GM21390 (cell line): ENCODE data around the gene ADK.
"Not testable (repeated sequence)": the region's sequence is repeated elsewhere in the genome, so short reads cannot be mapped to it uniquely, and the experiment has no call there.

ENCODE experiments used
- ATAC-seq: cut with Tn5 transposase; IDR thresholded peaks from one replicate; pipeline ENCODE4 v1.9.1; 2021; ENCODE audit not compliant: unreplicated experiment

ADK gene

DNA sequence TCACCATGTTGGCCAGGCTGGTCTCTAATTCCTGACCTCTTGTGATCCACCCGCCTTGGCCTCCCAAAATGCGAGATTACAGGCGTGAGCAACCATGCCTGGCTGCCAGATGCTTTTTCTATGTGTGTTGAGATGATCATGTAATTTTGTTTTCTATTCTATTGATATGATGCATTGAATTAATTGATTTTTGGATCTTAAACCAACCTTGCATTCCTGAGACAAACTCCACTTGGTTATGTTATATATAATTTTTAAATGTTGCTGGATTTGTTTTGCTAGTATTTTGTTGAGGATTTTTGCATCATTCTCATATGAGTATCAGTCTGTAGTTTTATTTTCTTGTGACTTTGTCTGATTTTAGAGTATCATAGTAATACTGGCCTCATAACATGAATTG, 192.8 kb downstream of the ADK start:
- ATAC-seq, result no peak

DNA sequence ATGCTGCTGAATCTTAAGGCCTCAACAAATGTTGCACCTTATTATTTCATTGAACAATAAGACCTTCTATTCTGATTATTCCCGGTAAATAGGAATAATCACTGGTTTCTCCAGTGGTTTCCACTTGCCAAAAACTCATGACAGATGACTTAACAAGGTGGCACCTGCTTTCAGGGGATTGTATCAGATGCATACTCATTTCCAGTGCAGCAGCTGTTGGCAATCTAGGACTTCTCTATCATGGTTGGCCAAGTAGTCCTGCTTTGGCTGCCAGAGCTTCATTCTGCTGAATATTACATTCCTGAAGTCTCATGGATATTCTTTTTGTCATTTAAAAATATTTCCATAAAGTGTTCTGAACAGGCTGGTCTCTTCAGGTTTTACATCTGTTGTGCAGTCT, 193.3 kb downstream of the ADK start:
- ATAC-seq, result no peak

GRCh38 chr10:74347522-74347921, 196.5 kb downstream of the ADK start:
- ATAC-seq, result no peak

DNA sequence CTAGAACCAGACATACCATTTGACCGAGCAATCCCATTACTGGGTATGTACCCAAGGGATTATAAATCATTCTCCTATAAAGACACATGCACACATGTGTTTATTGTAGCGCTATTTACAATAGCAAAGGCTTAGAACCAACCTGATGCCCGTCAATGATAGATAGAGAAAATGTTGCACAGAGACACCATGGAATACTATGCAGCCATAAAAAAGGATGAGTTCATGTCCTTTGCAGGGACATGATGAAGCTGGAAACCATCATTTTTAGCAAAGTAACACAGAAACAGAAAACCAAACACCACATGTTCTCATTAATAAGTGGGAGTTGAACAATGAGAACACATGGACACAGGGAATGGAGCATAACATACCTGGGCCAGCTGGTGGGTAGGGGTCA, 202.0 kb downstream of the ADK start:
- ATAC-seq, result not testable (repeated sequence)

DNA sequence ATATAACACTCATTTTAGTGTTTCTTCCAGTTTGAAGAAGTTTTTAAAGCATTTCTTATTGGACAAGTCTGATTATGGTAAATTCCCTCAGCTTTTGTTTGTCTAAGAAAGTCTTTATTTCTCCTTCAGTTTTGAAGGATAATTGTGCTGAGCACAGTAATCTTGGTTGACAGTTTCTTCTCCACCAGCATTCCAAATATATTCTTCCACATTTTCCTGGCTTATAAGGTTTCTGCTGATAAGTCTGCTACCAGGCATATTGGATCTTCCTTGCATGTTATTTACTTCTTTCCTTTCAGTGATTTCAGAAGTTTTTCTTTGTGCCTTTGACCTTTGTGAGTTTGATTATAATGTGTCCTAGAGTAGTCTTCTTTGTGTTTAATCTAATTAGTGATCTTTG, 210.7 kb downstream of the ADK start:
- no peak for ATAC-seq

DNA sequence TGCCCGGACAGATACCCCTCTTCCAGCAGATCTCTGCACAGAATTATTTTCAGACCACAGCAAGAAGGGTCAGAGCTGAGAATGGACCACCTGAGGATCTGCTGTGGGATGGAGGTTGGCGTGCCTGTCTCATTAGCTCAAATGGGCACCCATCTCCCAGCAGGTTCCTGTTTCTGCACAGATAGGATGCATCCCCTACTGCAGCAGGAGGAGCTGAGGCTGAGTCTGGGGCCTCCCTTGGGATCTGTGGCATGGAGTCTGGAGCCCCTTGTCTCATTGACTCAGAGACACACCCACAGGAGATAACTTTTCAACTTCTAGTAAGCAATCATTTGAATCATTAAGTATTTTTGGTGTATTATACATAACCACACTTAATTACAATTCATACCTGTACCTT, 212.7 kb downstream of the ADK start:
- ATAC-seq, result no peak

GRCh38 chr10:74365109-74365508, 214.1 kb downstream of the ADK start:
- ATAC-seq, result no peak

DNA sequence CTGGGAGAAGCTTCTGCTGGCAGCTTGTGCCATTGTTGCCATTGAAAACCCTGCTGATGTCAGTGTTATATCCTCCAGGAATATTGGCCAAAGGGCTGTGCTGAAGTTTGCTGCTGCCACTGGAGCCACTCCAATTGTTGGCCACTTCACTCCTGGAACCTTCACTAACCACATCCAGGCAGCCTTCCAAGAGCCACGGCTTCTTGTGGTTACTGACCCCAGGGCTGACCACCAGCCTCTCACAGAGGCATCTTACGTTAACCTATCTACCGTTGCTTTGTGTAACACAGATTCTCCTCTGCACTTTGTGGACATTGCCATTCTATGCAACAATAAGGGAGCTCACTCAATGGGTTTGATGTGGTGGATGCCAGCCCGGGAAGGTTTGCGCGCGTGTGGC, 220.7 kb downstream of the ADK start:
- ATAC-seq, result no peak

DNA sequence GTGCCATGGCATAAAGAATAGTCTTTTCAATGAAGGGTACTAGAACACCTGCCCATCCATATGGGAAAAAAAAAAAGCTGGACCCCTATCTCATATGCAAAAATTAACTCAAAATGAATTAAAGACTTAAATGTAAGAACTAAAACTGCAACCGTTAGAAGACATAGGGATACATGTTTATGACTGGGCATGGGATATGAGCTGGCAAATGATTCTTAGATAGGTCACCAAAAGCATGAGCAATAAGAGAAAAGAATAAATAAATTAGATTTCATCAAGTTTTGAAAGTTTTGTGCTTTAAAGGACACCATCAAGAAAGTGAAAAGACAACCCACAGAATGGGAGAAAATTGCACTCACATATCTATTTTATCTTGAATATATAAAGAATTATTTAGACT, 222.0 kb downstream of the ADK start:
- no peak for ATAC-seq

- ATAC-seq, result no peak
Measured at GRCh38 chr10:74377476-74377875, 226.5 kb downstream of the ADK start.

- ATAC-seq, result no peak
Measured at GRCh38 chr10:74379474-74379873, 228.5 kb downstream of the ADK start.

DNA sequence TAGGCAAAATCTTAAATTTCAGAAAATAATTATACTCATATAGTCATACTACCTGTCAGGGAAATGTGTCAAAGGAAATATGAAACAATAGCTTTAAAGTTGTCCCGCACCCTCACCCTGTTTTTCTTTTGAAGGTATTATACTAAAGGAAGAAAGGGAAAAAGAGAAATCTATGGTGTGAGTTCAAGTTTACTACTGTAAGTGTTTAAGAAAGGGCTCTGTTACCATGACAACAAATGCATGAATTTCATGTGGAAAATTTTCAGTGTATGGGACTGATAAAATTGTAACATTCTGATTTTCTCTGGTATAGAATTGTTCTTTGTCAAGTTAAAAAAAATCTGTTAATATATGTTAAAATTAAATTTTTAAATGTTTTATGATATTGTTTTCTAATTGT, 229.8 kb downstream of the ADK start:
- no peak for ATAC-seq

GRCh38 chr10:74381291-74381853, 230.4 kb downstream of the ADK start:
- no peak for ATAC-seq

GRCh38 chr10:74382663-74383062, 231.6 kb downstream of the ADK start:
- no peak for ATAC-seq

- ATAC-seq, result no peak
Measured at GRCh38 chr10:74383642-74384041, 232.6 kb downstream of the ADK start.

DNA sequence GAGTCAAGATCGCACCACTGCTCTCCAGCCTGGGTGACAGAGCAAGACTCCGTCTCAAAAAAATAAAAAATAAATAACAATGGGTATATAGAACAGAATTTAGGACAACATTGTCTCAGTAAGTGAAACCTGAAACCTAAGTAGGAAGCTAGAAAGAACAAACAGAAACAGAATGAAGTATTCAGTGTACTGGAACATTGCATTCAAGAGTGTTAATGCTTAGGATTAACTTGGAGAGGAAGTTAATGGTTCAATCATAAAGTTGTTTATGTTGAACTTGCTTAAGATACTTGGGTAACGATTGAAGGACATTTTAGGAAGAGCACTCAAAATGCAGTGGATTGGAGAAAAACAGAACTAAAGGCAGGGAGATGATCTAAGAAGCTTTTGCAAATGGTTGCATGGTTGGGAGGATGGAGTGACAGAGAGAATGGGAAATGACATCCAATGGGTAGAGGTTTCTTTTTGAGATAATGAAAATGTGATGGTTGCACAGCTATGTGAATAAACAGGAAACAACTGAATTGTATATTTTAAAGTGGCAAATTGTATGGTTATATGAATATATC, 233.7 kb downstream of the ADK start:
- ATAC-seq, result peak; percentile 76

GRCh38 chr10:74388801-74389200, 237.8 kb downstream of the ADK start:
- ATAC-seq, result no peak

DNA sequence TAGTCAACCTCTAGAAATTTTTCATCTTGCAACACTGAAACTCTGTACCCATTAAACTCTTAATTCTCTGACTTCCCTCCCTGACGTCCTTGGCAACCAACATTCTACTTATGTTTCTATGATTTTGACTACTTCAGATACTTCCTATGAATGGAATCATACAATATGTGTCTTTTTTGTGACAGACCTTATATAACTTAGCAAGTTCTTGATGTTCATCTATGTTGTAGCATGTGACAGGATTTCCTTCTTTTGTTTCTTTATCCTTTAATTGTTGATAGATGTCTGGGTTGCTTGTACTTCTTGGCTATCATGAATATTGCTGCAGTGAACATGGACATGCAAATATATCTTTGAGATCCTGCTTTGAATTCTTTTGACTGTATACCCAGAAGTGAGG, 240.8 kb downstream of the ADK start:
- ATAC-seq, result no peak

DNA sequence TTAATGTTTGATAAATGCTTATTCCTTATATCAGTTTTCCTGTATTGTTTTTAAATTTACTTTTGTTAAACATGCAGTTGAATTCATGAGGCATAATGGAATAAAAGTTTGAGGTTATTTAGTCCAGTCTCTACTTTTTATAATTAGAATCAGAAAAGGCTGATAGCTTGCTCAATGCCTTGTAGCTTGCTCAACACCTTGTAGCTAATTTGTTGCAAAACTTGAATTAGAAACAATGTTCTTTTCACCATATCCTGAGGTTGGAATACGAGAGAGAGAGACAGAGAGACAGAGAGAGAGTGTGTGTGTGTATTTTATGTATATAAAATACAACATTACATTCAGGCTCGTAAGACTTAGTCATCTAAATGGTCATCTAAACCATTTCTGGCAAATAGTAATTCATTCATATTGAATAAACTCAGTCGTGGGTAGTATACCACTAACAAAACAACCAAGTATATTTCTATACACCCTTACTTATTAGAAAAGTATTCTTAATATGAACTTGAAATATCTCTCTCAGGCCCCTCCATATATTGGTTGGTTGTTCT, 243.5 kb downstream of the ADK start:
- ATAC-seq, result no peak

GRCh38 chr10:74400186-74400585, 249.2 kb downstream of the ADK start:
- ATAC-seq, result no peak

GRCh38 chr10:74406006-74406405, 255.0 kb downstream of the ADK start:
- no peak for ATAC-seq

- ATAC-seq, result no peak
Measured at GRCh38 chr10:74415146-74415839, 264.3 kb downstream of the ADK start.
